SK-N-SH (cell line): ENCODE data around the gene RP9. TPM values are rescaled to one million over a fixed set of nuclear protein-coding genes. Genes with fewer than 3 reads are reported as not detected.

Source experiments
- CTCF ChIA-PET: fragments of 300-600, 350-600 bp; formaldehyde crosslinking; extraction: SDS; loops from one replicate; lab custom pipeline; 2021; lab: Yijun Ruan, JAX
- POLR2A ChIA-PET: fragments of 350-600 bp; sonication (Branson Sonifier 250); formaldehyde crosslinking; extraction: SDS; loops from one replicate; lab custom pipeline; 2020; ENCODE audit warnings: antibody characterized with exemption, inconsistent platforms; lab: Yijun Ruan, JAX
- DNase-seq: peaks from one replicate; pipeline ENCODE4 v3.0.0; 2012
- H2AFZ ChIP-seq: fragments of 200-600 bp; sonication (generic); 2 replicates; pipeline ENCODE4 v1.8.1; 2016; ENCODE audit warnings: antibody characterized with exemption, mild to moderate bottlenecking, low read depth
- H3F3A ChIP-seq: fragments of 200-600 bp; sonication (generic); replicated peaks from 2 replicates; pipeline ENCODE3; 2016; ENCODE audit warnings: antibody characterized with exemption, mild to moderate bottlenecking; ENCODE audit not compliant: insufficient read depth
- H3K27ac ChIP-seq, 2 experiments: fragments of 200-500 bp in 1 of 2; fragments of 200-600 bp in 1 of 2; sonication (Bioruptor generic) in 1 of 2; sonication (generic), shearing (Covaris generic) in 1 of 2; 2 replicates each; pipeline versions ENCODE4 v1.5.1 to v1.6.1; 2014 to 2016; ENCODE audit warnings: low read depth in 2 of 2, inconsistent platforms in 1 of 2, low read length in 1 of 2, mild to moderate bottlenecking in 1 of 2, mixed read lengths in 1 of 2
- H3K27me3 ChIP-seq: fragments of 200-600 bp; sonication (generic), shearing (Covaris generic); 2 replicates; pipeline ENCODE4 v1.6.1; 2016; ENCODE audit warnings: mixed run types; ENCODE audit not compliant: insufficient read depth
- H3K36me3 ChIP-seq, 2 experiments: fragments of 200-500 bp in 1 of 2; fragments of 200-600 bp in 1 of 2; sonication (Bioruptor generic) in 1 of 2; sonication (generic) in 1 of 2; replicated peaks in 1 of 2; 2 replicates each; pipeline versions ENCODE3 to v1.5.1; 2014 to 2016; ENCODE audit warnings: low read length in 1 of 2, mild to moderate bottlenecking in 1 of 2; ENCODE audit not compliant: insufficient read depth in 2 of 2, control insufficient read depth in 1 of 2
- H3K4me1 ChIP-seq, 2 experiments: fragments of 200-500 bp in 1 of 2; fragments of 200-600 bp in 1 of 2; sonication (Bioruptor generic) in 1 of 2; sonication (generic), shearing (Covaris generic) in 1 of 2; 2 replicates each; pipeline versions ENCODE4 v1.5.1 to v1.6.1; 2014 to 2016; ENCODE audit warnings: low read depth in 1 of 2, low read length in 1 of 2, mixed run types in 1 of 2; ENCODE audit not compliant: insufficient read depth in 2 of 2, control insufficient read depth in 1 of 2
- H3K4me2 ChIP-seq: fragments of 200-600 bp; sonication (generic), shearing (Covaris generic); 2 replicates; pipeline ENCODE4 v1.6.1; 2017; ENCODE audit warnings: mixed run types
- H3K4me3 ChIP-seq, 2 experiments: fragments of 200-500 bp in 1 of 2; fragments of 200-600 bp in 1 of 2; sonication (Bioruptor generic) in 1 of 2; sonication (generic), shearing (Covaris generic) in 1 of 2; 2 replicates each; pipeline versions ENCODE4 v1.5.1 to v1.8.1; 2014 to 2016; ENCODE audit warnings: low read depth in 2 of 2, inconsistent platforms in 1 of 2, low read length in 1 of 2, mild to moderate bottlenecking in 1 of 2, mixed read lengths in 1 of 2, moderate library complexity in 1 of 2
- H3K79me2 ChIP-seq: fragments of 200-600 bp; sonication (generic); 2 replicates; pipeline ENCODE4 v1.8.1; 2017; ENCODE audit warnings: mild to moderate bottlenecking; ENCODE audit not compliant: insufficient read depth
- H3K9ac ChIP-seq: fragments of 200-600 bp; sonication (generic); 2 replicates; pipeline ENCODE4 v1.6.1; 2017; ENCODE audit warnings: mixed run types
- H3K9me2 ChIP-seq: fragments of 200-600 bp; sonication (generic); 2 replicates; pipeline ENCODE4 v1.6.1; 2017; ENCODE audit warnings: mixed run types
- H3K9me3 ChIP-seq: fragments of 200-600 bp; sonication (generic); 2 replicates; pipeline ENCODE4 v1.6.1; 2017; ENCODE audit warnings: mixed run types, mild to moderate bottlenecking, moderate library complexity
- H4K20me1 ChIP-seq: fragments of 200-600 bp; sonication (generic); 2 replicates; pipeline ENCODE4 v1.6.1; 2017; ENCODE audit warnings: mild to moderate bottlenecking, mixed run types; ENCODE audit not compliant: insufficient read depth
- RAD21 ChIP-seq: IDR thresholded peaks from 2 replicates; pipeline ENCODE4 v1.6.1; 2012; ENCODE audit warnings: mild to moderate bottlenecking, low read length
- SMC3 ChIP-seq: IDR thresholded peaks from 2 replicates; pipeline ENCODE4 v1.6.1; 2012; ENCODE audit warnings: low read depth, low read length, improper control_type of control experiment
- WGBS: methylation state at CpG from one replicate; pipeline ENCODE4 v1.1.6; 2017; ENCODE audit warnings: low lambda C conversion rate; 5-methylcytosine and 5-hydroxymethylcytosine counted together
- polyA plus RNA-seq, 3 experiments: library from polyadenylated mRNA; depleted of rRNA; stranded (reverse); fragments of >200 nt; gene quantifications; 2 replicates each; pipeline ENCODE4 v1.2.3, GENCODE V29; 2012
- TF ChIP-seq, protein P1 (sequence below): IDR thresholded peaks from 2 replicates; pipeline ENCODE4 v1.6.1; 2012; ENCODE audit warnings: mild to moderate bottlenecking, low read depth, low read length, moderate library complexity
- TF ChIP-seq, protein P2 (sequence below): fragments of 150-350 bp; IDR thresholded peaks from 2 replicates; pipeline ENCODE4 v1.6.1; 2017; ENCODE audit warnings: antibody characterized with exemption, low read length, low read depth, borderline replicate concordance
- TF ChIP-seq, protein P3 (sequence below): IDR thresholded peaks from 2 replicates; pipeline ENCODE4; 2012

Gene RP9
- polyA plus RNA-seq, 1 of the 3 experiments (the other 2 are of a cell fraction): 31.6 TPM

DNA sequence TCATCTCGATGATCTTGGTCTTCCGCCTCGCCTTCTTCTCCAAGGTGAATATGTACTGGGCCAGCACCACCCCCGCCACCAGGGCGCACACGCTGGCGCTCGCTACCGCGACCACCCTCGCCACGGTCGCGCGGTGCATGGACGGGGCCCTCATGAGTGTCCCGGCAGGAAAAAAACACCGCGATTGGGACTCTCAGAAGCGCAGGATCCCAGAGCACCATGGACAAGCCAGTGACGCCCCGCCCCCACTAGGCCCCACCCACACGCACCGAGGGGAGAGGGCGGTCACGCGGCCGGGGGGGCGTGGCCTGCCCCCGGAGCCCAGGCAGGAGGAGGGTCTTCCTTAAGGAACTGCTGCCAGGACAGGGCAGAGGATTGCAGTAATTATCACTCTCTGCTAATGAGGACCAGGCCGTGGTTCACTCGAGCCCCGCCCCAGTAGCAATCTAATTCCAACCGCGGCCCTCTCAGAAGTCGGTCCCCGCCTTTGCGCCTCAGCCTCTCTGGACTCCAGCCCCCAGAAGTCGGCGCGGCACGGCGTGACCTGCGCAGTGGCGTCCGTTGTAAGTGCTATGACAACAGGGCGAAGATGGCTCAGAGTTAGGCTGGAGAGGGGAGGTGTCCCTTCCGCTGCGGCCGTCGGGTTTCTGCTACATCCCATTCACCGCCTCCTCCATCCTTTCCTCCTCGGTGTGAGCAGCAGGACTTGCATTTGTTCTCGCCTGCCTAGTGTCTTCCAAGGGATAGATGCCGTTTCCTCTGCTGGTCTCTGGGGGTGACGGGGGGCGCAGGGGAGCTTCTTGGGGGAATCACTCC lies 20.0 kb upstream of the RP9 start, which contains the start of gene BBS9 (continued):
- TF ChIP-seq, protein P1, sequence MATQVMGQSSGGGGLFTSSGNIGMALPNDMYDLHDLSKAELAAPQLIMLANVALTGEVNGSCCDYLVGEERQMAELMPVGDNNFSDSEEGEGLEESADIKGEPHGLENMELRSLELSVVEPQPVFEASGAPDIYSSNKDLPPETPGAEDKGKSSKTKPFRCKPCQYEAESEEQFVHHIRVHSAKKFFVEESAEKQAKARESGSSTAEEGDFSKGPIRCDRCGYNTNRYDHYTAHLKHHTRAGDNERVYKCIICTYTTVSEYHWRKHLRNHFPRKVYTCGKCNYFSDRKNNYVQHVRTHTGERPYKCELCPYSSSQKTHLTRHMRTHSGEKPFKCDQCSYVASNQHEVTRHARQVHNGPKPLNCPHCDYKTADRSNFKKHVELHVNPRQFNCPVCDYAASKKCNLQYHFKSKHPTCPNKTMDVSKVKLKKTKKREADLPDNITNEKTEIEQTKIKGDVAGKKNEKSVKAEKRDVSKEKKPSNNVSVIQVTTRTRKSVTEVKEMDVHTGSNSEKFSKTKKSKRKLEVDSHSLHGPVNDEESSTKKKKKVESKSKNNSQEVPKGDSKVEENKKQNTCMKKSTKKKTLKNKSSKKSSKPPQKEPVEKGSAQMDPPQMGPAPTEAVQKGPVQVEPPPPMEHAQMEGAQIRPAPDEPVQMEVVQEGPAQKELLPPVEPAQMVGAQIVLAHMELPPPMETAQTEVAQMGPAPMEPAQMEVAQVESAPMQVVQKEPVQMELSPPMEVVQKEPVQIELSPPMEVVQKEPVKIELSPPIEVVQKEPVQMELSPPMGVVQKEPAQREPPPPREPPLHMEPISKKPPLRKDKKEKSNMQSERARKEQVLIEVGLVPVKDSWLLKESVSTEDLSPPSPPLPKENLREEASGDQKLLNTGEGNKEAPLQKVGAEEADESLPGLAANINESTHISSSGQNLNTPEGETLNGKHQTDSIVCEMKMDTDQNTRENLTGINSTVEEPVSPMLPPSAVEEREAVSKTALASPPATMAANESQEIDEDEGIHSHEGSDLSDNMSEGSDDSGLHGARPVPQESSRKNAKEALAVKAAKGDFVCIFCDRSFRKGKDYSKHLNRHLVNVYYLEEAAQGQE: no peak

DNA sequence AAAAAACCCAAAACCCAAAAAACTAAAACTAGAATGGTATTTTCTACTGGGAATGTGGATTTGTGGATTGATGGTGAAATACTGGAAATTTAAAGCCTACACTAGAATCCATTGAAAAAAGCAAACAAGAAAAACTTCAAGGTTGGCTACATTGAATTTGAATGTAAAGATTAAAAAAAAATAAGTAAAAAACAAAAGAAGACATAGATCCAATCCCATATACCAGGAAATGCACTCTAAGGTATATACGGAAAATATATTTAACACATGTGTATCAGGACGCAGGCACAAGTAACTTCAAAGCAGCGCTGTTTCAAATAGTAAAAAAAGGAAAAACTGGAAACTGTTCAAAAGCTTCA lies 19.4 kb upstream of the RP9 start:
- peak overlapping the region; percentile 71 to 93 for H3K27ac ChIP-seq
- H3K36me3 ChIP-seq: no peaks in the 10 kb centered on the region
- CTCF ChIA-PET: interaction anchor here (1.1 to 11.0 kb wide), 4 partner anchors 20 to 328 kb away, joined by 3 to 95 read pairs (median 3); partner anchors contain the start of gene RP9

DNA sequence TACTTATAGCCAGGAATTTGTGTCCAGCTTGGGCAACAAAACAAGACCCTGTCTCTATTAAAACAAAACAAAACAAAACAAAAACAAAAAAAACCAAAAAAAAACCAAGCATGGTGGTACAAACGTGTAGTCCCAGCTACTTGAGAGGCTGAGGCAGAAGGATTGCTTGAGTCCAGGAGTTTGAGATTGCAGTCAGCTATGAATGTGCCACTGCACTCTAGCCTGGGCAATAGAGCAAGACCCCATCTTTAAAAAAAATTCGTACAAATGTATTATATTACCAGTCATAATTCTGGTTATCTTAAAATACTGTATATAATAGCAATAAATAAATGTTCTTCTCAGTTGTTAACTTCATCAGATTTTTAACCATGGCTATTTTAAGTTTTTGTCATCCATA lies 17.9 kb upstream of the RP9 start:
- Histone ChIP-seq H3F3A (peaks cover 5% of the 10 kb centered on the region), H3K27me3 (no peaks in the 10 kb centered on the region), H3K4me2 (no peak overlapping the region), H3K9ac (no peak overlapping the region), H3K9me3 (no peaks in the 10 kb centered on the region), H2AFZ (no peak overlapping the region), H4K20me1 (no peaks in the 10 kb centered on the region), H3K4me3 (no peak overlapping the region), H3K36me3 (no peaks in the 10 kb centered on the region), H3K79me2 (peaks cover 11% of the 10 kb centered on the region), H3K4me1 (peaks cover 4 to 13% of the 10 kb centered on the region in 2 experiments; a peak in 2 of 4 replicates), H3K9me2 (no peaks in the 10 kb centered on the region), H3K27ac (no peak overlapping the region)
- CTCF ChIA-PET: interaction anchor here (11.0 kb wide), 1 partner anchor 18 kb away, joined by 95 read pairs; the partner anchor contains the start of gene RP9
- 58% methylated on average over 2 of the region's 2 CpGs for WGBS
- DNase-seq: no peak
- POLR2A ChIA-PET: no interaction called here
- no peak for TF ChIP-seq RAD21

More for the DNA sequence above, 19.4 kb upstream of the RP9 start:
- DNase-seq: no peak
- H3F3A ChIP-seq: peaks cover 5% of the 10 kb centered on the region
- H3K4me1 ChIP-seq: peaks cover 4 to 13% of the 10 kb centered on the region in 2 experiments; a peak in 2 of 4 replicates
- H3K9me3 ChIP-seq: no peaks in the 10 kb centered on the region
- POLR2A ChIA-PET: interaction anchor here (0.7 to 1.0 kb wide), 2 partner anchors 19 to 21 kb away, joined by 3 to 4 read pairs; partner anchors contain the start of gene RP9
- H4K20me1 ChIP-seq: no peaks in the 10 kb centered on the region
- H3K9ac ChIP-seq: peak overlapping the region; percentile 78
- H3K4me3 ChIP-seq: peak overlapping the region; percentile 78 to 91
- TF ChIP-seq, protein P2, sequence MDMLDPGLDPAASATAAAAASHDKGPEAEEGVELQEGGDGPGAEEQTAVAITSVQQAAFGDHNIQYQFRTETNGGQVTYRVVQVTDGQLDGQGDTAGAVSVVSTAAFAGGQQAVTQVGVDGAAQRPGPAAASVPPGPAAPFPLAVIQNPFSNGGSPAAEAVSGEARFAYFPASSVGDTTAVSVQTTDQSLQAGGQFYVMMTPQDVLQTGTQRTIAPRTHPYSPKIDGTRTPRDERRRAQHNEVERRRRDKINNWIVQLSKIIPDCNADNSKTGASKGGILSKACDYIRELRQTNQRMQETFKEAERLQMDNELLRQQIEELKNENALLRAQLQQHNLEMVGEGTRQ: no peak
- TF ChIP-seq, protein P3, sequence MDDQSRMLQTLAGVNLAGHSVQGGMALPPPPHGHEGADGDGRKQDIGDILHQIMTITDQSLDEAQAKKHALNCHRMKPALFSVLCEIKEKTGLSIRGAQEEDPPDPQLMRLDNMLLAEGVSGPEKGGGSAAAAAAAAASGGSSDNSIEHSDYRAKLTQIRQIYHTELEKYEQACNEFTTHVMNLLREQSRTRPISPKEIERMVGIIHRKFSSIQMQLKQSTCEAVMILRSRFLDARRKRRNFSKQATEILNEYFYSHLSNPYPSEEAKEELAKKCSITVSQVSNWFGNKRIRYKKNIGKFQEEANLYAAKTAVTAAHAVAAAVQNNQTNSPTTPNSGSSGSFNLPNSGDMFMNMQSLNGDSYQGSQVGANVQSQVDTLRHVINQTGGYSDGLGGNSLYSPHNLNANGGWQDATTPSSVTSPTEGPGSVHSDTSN: no peak
- no peak for TF ChIP-seq SMC3
- no peaks in the 10 kb centered on the region for H3K9me2 ChIP-seq
- peak overlapping the region; percentile 71 for H3K4me2 ChIP-seq
- H3K79me2 ChIP-seq: peaks cover 11% of the 10 kb centered on the region
- peak overlapping the region; percentile 100 for H2AFZ ChIP-seq
- 0% methylated on average over 3 of the region's 3 CpGs for WGBS
- no peaks in the 10 kb centered on the region for H3K27me3 ChIP-seq
